GM23338 (cell line): ENCODE results near the gene RPTOR. TPM values are rescaled to one million over a fixed set of nuclear protein-coding genes. Genes with fewer than 3 reads are reported as not detected.

Experiments used
- ATAC-seq: fragments of 200-7000 bp; cut with Tn5 transposase; 3 replicates; pipeline ENCODE4 v1.9.1; 2020
- DNase-seq: peaks from one replicate; pipeline ENCODE4 v3.0.0-alpha.2; 2015; ENCODE audit warnings: low spot score
- H2AFZ ChIP-seq: fragments of 200-600 bp; sonication (generic); 2 replicates; pipeline ENCODE4 v1.8.0; 2016; ENCODE audit warnings: antibody characterized with exemption, mild to moderate bottlenecking, moderate library complexity
- H3F3A ChIP-seq: fragments of 200-600 bp; sonication (generic); replicated peaks from 2 replicates; pipeline ENCODE4 v1.8.0; 2017; ENCODE audit warnings: antibody characterized with exemption, mixed run types, low read depth
- H3K27ac ChIP-seq: fragments of 200-600 bp; sonication (generic); 2 replicates; pipeline ENCODE4 v1.6.1; 2016; ENCODE audit warnings: low read depth
- H3K27me3 ChIP-seq: fragments of 200-600 bp; sonication (generic); 2 replicates; pipeline ENCODE4 v1.8.0; 2016; ENCODE audit warnings: mild to moderate bottlenecking, mixed run types, moderate library complexity; ENCODE audit not compliant: insufficient read depth
- H3K36me3 ChIP-seq: fragments of 200-600 bp; sonication (generic); 2 replicates; pipeline ENCODE4 v1.8.0; 2016; ENCODE audit warnings: mild to moderate bottlenecking; ENCODE audit not compliant: insufficient read depth
- H3K4me1 ChIP-seq: fragments of 200-600 bp; sonication (generic); 2 replicates; pipeline ENCODE4 v1.8.0; 2016; ENCODE audit warnings: mild to moderate bottlenecking, moderate library complexity; ENCODE audit not compliant: insufficient read depth
- H3K4me2 ChIP-seq: fragments of 200-600 bp; sonication (generic); 2 replicates; pipeline ENCODE4 v1.7.1; 2017; ENCODE audit warnings: mixed run types
- H3K4me3 ChIP-seq: fragments of 200-600 bp; sonication (generic); 2 replicates; pipeline ENCODE4 v1.6.1; 2016; ENCODE audit warnings: mixed run types
- H3K79me2 ChIP-seq: fragments of 200-600 bp; sonication (generic); replicated peaks from 2 replicates; pipeline ENCODE4 v1.8.0; 2017; ENCODE audit warnings: mild to moderate bottlenecking; ENCODE audit not compliant: insufficient read depth
- H3K9me2 ChIP-seq: fragments of 200-600 bp; sonication (generic); 2 replicates; pipeline ENCODE4 v1.8.0; 2017; ENCODE audit not compliant: insufficient read depth
- H4K20me1 ChIP-seq: fragments of 200-600 bp; sonication (generic); replicated peaks from 2 replicates; pipeline ENCODE4 v1.8.0; 2017; ENCODE audit warnings: mild to moderate bottlenecking; ENCODE audit not compliant: insufficient read depth
- H3K27ac Mint-ChIP-seq: 2 replicates; pipeline ENCODE4 v1.8.0; 2020; ENCODE audit warnings: inconsistent platforms, mild to moderate bottlenecking, moderate library complexity, mixed read lengths
- H3K27me3 Mint-ChIP-seq: 3 replicates; pipeline ENCODE4 v1.8.0; 2022; ENCODE audit warnings: low read depth, mild to moderate bottlenecking, moderate library complexity, mixed read lengths, inconsistent platforms; ENCODE audit not compliant: insufficient read depth, poor library complexity
- H3K36me3 Mint-ChIP-seq: 3 replicates; pipeline ENCODE4 v1.8.0; 2021; ENCODE audit warnings: low read depth, mild to moderate bottlenecking, inconsistent platforms, moderate library complexity, mixed read lengths
- H3K4me1 Mint-ChIP-seq: 3 replicates; pipeline ENCODE4 v1.8.0; 2020; ENCODE audit warnings: mild to moderate bottlenecking, inconsistent platforms, mixed read lengths
- H3K4me3 Mint-ChIP-seq: 3 replicates; pipeline ENCODE4 v1.8.0; 2021; ENCODE audit warnings: moderate library complexity, mild to moderate bottlenecking, inconsistent platforms, mixed read lengths
- H3K9me3 Mint-ChIP-seq: 3 replicates; pipeline ENCODE4 v1.8.0; 2020; ENCODE audit warnings: moderate library complexity, mild to moderate bottlenecking, inconsistent platforms, mixed read lengths
- CREB1 ChIP-seq: fragments of 250-450 bp; sonication (Bioruptor Pico); IDR thresholded peaks from 2 replicates; pipeline ENCODE4 v1.5.0; 2020; ENCODE audit warnings: low read depth, mild to moderate bottlenecking, moderate library complexity
- EZH2 ChIP-seq: fragments of 200-600 bp; sonication (generic); IDR thresholded peaks from one replicate; pipeline ENCODE4 v1.8.0; 2017; ENCODE audit warnings: antibody characterized with exemption, mild to moderate bottlenecking, low read depth; ENCODE audit not compliant: unreplicated experiment
- EZH2phosphoT487 ChIP-seq: fragments of 200-600 bp; sonication (generic); IDR thresholded peaks from one replicate; pipeline ENCODE4 v1.8.1; 2018; ENCODE audit warnings: antibody characterized with exemption; ENCODE audit not compliant: unreplicated experiment
- POLR2AphosphoS5 ChIP-seq: IDR thresholded peaks from 2 replicates; pipeline ENCODE4 v1.6.1; 2016; ENCODE audit warnings: antibody characterized with exemption, low read depth
- ZNF331 ChIP-seq: fragments of 250-450 bp; sonication (Bioruptor Pico); IDR thresholded peaks from 2 replicates; pipeline ENCODE4 v1.5.0; 2020; ENCODE audit warnings: low read depth, mild to moderate bottlenecking, moderate library complexity
- ZNF462 ChIP-seq: fragments of 250-450 bp; sonication (Bioruptor Pico); IDR thresholded peaks from 2 replicates; pipeline ENCODE4 v1.5.0; 2020; ENCODE audit warnings: mild to moderate bottlenecking, moderate library complexity
- polyA plus RNA-seq: library from polyadenylated mRNA; unstranded; fragments of >200 nt; fragmentation: Nextera tagmentation; extraction: Ambion mirVana; gene quantifications from 2 replicates; pipeline ENCODE4 v1.2.1, GENCODE V29; 2016
- total RNA-seq: library from RNA; depleted of rRNA; stranded (reverse); fragments of >200 nt; shearing (Covaris generic); gene quantifications from 2 replicates; pipeline ENCODE4 v1.2.3, GENCODE V29; 2014
- TF ChIP-seq, protein P1 (sequence below), 2 experiments: fragments of 200-600 bp in 1 of 2; sonication (generic) in 1 of 2; conservative IDR thresholded peaks; 2 replicates each; pipeline versions ENCODE4 v1.5.1 to v1.6.1; 2016 to 2017; ENCODE audit warnings: antibody characterized with exemption in 2 of 2, low read depth in 2 of 2, mild to moderate bottlenecking in 2 of 2, moderate library complexity in 1 of 2

The RPTOR gene
- total and polyA plus RNA-seq, 2 experiments from 2014 or later: 9.5 to 38.0 TPM

DNA sequence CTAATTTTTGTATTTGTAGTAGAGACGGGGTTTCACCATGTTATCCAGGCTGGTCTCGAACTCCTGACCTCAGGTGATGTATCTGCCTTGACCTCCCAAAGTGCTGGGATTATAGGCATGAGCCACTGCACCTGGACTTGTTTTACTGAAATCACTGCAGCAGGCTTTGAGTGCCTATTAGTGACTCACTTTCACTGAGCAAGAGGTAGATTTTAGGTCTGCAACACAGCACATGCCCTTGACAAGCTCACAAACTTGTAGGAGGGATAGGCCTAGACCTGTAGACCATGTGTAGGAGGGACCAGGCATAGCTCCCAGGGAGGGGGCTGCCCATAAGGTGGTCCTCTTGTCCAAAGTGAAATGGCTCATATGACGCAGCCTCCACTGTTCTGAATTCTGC lies 27.0 kb upstream of the RPTOR start:
- no peak for ATAC-seq
- Mint-ChIP-seq H3K9me3 (no peaks in the 10 kb centered on the region), H3K4me3 (no peak overlapping the region), H3K4me1 (peaks cover 3% of the 10 kb centered on the region), H3K27ac (no peak overlapping the region), H3K27me3 (peaks cover 2% of the 10 kb centered on the region), H3K36me3 (no peaks in the 10 kb centered on the region)
- Histone ChIP-seq H3F3A (no peaks in the 10 kb centered on the region), H3K4me1 (no peaks in the 10 kb centered on the region), H3K79me2 (no peaks in the 10 kb centered on the region), H3K9me2 (no peaks in the 10 kb centered on the region), H4K20me1 (no peaks in the 10 kb centered on the region), H2AFZ (no peak overlapping the region), H3K4me2 (no peak overlapping the region), H3K27ac (no peak overlapping the region), H3K27me3 (no peaks in the 10 kb centered on the region), H3K4me3 (no peak overlapping the region), H3K36me3 (no peaks in the 10 kb centered on the region)
- DNase-seq: no peak
- TF ChIP-seq CREB1 (CRISPR knock-in tag) (no peak), ZNF331 (CRISPR knock-in tag) (no peak), EZH2phosphoT487 (no peak), ZNF462 (CRISPR knock-in tag) (no peak), EZH2 (no peak), POLR2AphosphoS5 (no peak)

DNA sequence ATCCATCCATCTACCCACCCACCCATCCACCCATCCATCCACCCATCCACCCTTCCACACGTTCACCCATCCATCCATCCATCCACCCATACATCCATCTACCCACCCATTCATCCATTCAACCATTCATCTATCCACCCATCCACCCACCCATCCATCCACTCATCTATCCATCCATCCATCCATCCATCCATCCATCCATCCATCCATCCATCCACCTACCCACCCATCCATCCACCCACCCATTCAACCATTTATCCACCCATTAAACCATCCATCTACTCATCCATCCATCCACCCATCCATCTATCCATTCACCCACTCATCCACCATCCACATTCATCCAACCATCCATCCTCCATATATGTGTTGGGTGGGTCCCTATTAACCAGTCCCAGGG lies 26.2 kb upstream of the RPTOR start:
- Histone ChIP-seq H3K4me3 (no peak overlapping the region), H3K79me2 (no peaks in the 10 kb centered on the region), H3K36me3 (no peaks in the 10 kb centered on the region), H3K4me1 (no peaks in the 10 kb centered on the region), H2AFZ (no peak overlapping the region), H4K20me1 (no peaks in the 10 kb centered on the region), H3K9me2 (no peaks in the 10 kb centered on the region), H3K27me3 (no peaks in the 10 kb centered on the region), H3K4me2 (no peak overlapping the region), H3F3A (no peaks in the 10 kb centered on the region), H3K27ac (no peak overlapping the region)
- DNase-seq (no peak), ATAC-seq (no peak)
- no peaks in the 10 kb centered on the region for H3K36me3 Mint-ChIP-seq
- no peaks in the 10 kb centered on the region for H3K9me3 Mint-ChIP-seq
- peaks cover 3% of the 10 kb centered on the region for H3K4me1 Mint-ChIP-seq
- H3K4me3 Mint-ChIP-seq: no peak overlapping the region
- H3K27ac Mint-ChIP-seq: no peak overlapping the region
- peaks cover 4% of the 10 kb centered on the region for H3K27me3 Mint-ChIP-seq
- TF ChIP-seq, protein P1, sequence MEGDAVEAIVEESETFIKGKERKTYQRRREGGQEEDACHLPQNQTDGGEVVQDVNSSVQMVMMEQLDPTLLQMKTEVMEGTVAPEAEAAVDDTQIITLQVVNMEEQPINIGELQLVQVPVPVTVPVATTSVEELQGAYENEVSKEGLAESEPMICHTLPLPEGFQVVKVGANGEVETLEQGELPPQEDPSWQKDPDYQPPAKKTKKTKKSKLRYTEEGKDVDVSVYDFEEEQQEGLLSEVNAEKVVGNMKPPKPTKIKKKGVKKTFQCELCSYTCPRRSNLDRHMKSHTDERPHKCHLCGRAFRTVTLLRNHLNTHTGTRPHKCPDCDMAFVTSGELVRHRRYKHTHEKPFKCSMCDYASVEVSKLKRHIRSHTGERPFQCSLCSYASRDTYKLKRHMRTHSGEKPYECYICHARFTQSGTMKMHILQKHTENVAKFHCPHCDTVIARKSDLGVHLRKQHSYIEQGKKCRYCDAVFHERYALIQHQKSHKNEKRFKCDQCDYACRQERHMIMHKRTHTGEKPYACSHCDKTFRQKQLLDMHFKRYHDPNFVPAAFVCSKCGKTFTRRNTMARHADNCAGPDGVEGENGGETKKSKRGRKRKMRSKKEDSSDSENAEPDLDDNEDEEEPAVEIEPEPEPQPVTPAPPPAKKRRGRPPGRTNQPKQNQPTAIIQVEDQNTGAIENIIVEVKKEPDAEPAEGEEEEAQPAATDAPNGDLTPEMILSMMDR (conservative IDR thresholded peaks at IDR 0.05; ENCODE audit: low read depth in 2 of 2): no peak
